ENCODE results near the gene MTHFSD.
A peak's percentile ranks its signal among the peaks of the same experiment; 100 is the strongest.

Gene MTHFSD

DNA sequence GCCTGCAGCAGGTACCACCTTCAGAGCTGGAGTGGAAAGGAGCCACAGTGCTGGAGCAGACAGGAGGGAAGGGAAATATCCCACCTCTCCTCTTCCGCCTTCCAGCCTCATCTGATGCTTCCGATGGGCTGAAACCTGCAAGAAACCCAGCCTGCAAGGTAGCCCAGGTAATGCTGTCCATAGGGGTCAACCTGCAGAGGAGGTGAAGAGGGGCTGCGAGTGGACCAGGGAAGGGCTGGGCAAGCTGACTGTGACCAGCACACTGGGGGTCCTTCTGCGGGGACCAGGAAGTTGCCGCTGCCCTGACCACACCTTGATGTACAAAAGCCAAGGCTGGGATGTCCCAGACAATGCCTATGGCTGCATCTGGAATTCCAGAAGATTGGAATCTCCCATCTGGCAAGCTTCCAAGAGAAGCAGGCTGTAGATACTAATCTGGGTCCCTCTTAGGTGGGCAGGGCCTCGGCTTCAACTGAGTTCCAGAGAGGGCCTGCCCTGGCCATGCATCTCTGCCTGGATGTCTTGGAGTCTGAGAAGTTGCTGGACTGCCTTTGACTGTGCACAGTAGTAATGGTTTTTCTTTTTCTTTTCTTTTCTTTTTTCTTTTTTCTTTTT, 29.1 kb upstream of the MTHFSD start:
- no peak for DNase-seq

DNA sequence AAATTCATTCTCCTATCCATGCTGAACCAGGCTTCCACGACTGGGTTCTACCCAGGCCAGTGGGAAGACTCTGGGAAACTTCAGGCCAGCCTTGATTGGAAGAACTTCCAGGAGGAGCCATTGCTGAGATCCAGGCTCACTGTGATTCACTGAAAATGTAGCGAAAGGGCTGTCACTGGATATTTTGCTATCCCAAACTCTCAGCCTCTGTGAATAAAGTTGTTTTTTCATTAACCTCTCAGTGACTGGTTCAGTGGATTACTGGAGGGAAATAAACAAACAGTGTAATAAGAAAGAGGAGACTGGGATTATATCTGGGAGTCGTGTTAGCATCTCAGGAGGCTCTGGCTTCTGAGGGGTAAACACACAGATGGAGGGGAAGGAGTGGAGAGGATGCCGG, 26.4 kb upstream of the MTHFSD start:
- DNase-seq = no peak

DNA sequence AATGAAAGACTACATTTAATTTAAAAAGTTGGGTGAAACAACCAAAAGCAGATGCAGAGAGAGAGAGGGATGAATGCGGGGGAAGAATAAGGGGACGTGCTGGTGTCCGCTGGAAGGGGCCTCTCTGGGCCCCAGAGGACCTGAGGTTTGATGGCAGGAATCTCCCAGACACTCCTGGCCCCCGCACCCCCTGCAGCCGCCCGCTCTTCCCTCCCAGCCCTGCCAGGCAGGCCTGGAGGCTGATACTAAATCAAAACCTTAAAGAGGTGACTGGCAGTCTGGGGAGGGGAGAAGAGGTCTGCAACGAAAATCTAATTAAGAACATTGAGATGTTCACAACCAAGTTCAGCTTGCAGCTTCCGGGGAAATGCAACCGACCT, 25.7 kb upstream of the MTHFSD start:
- no peak for DNase-seq

DNA sequence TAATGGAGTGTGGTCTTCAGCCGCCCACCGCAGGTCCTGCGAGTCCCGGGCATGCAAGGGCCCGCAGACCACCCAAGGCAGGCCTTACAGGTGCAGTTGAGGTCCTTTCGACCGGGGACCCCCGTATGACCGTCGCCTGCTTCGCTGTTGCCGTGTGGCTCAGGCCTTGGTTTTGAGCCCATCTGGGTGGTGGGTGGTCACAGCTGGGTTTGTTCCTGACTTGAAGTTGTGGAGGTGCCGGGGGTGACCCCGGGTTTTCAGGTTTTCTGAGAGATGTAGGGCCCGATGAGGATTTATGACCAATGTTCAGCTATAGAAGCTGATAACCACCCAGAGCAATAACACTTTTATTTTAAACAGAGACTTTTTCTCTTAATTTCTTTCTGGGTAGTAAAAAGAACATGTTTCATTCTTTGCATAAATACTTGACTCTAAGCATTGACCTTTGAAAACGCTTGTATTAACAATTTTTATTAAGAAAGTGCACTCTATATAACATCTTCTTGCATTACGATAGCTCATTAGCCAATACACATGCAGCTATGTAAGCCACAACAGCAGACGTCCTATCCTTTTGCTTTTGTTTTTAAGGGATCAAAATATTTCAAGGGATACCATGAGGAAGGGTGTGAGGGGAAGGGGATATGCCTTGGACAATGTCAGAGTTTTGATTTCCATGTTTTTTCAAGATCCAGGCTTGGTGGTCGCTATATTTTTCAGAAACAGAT, 25.2 kb upstream of the MTHFSD start:
- DNase-seq = no peak

DNA sequence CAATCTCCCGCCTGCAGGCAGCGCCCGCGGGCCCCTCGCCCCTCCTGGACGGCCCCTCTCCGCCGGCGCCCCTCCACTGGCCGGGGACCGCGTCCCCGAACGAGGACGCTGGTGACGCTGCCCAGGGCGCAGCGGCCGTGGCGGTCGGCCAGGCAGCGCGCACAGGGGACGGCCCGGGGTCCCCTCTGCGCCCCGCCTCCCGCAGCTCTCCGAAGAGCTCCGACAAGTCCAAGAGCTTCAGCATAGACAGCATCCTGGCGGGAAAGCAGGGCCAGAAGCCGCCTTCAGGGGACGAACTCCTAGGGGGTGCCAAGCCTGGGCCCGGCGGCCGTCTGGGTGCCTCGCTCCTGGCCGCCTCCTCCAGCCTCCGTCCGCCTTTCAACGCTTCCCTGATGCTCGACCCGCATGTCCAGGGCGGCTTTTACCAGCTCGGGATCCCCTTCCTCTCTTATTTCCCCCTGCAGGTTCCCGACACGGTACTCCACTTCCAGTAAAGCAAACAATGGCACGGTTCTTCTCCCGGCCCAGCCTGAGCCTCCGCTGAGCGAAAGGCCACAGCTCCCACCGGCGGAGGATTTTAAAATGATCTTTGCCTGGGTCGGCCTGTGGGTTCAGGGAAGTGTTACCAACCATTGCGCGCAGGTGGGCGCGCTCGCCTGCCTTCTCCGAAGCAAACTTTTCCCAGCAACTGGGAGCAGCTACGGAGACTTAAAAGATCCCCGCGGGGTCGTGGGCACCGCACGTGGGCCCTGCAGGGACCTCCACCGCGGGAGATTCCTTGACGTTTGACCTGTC, 24.4 kb upstream of the MTHFSD start:
- no peak for DNase-seq

DNA sequence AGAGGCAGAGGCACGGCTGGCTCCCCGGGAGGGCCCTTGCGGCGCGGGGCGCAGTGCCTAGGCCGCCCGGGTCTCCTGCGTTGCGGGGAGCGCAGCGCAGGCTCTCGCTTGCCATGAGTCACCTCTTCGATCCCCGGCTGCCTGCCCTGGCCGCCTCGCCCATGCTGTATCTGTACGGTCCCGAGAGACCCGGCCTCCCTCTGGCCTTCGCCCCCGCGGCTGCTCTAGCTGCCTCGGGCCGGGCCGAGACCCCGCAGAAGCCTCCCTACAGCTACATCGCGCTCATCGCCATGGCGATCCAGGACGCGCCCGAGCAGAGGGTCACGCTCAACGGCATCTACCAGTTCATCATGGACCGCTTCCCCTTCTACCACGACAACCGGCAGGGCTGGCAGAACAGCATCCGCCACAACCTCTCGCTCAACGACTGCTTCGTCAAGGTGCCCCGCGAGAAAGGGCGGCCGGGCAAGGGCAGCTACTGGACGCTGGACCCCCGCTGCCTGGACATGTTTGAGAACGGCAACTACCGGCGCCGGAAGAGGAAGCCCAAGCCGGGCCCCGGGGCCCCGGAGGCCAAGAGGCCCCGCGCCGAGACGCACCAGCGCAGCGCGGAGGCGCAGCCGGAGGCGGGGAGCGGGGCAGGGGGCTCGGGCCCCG, 23.7 kb upstream of the MTHFSD start:
- no peak for DNase-seq

DNA sequence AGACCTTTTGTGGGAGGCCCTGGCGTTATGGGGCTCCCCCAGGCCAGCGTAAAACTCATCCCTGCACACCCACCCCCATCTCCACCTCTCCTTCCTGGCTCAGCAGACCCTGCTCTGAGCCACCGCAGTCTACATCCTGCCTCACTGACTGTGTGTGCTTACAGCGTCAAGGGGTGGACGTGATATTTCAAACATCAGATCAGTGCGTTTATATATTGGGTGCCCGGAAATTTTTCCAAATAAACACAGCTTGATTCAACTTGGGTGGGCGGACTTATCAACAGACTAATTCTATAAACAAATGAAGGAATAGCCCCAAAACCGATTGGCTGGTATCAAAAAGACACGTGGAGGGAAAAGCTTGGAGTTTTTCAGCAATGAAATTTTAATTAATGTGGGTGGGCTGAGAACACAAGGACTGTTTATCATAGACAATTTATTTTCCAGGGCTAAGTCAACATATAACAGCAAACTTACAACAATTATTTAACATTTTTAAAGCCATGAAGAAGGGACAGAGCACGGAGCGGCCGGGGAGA, 23.1 kb upstream of the MTHFSD start, which contains the start of gene FOXL1:
Gene FOXL1 (plus strand): TSS at position 489 of the 539 bp plus-strand sequence. CDS start 175 bp downstream, outside the sequence.
- no peak for DNase-seq

DNA sequence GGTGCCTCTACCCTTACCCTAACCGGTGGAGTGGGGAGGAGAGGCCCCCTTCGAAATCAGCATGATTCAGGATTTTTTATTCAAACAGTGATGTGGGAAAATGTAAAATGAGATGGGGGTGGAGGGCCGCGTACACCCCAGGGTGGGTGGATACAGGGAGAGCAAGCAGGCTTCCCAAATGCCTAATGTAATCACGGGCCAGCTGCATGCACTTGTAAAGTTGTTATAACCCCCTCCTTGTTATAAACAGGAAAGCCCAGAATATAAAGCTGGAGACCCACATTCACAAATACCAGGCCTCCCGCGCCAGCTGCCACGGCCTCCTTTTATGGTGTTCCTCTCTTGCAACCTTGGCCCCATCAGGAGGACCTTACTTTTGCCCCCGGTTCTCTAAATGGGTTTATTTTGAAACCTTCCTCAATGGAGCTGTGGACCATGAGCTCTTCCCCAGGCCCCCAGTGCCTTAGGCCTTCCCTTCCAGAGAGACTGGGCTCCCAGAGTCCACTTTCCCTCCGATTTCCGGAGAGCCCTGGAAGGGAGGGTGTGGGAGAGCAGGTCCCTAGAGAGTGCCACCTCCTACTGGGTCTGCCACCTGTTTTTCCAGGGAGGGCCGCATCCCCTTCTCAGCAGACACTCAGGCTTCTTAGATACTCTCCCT, 22.4 kb upstream of the MTHFSD start:
- no peak for DNase-seq

DNA sequence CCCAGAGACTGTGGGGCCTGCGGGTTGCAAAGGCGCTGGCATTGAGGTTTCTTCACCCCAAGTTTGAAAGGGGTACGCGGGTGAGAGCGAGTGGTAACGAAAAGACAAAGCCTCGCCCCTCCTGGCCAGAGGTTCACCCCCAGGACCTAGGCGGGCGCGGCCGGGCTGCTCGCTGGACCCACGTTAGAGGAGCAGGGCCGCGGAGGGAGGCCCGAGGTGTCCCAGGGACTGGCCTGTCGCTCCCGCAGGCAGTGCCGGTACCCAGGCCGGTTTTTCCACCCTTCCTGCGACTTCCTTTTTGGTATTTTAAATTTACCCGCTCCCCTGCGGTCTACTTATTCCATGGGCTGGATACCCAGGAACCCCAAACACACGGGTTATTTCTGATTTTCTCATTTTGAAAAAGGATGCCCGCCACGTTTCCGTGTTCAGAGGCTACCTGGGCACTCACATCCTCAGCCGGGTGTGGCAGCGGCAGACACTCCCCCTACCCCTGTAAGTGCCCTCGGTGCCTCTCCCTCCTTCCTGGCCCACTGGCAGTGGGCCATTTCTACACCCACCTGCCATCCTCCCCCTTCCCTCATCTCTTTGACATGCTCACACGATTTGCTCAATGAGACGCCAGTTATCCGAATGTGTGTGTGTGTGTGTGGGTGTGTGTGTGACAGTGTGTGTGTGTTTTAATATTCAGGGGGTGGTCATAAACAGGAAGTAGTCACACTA, 21.7 kb upstream of the MTHFSD start:
- no peak for DNase-seq

DNA sequence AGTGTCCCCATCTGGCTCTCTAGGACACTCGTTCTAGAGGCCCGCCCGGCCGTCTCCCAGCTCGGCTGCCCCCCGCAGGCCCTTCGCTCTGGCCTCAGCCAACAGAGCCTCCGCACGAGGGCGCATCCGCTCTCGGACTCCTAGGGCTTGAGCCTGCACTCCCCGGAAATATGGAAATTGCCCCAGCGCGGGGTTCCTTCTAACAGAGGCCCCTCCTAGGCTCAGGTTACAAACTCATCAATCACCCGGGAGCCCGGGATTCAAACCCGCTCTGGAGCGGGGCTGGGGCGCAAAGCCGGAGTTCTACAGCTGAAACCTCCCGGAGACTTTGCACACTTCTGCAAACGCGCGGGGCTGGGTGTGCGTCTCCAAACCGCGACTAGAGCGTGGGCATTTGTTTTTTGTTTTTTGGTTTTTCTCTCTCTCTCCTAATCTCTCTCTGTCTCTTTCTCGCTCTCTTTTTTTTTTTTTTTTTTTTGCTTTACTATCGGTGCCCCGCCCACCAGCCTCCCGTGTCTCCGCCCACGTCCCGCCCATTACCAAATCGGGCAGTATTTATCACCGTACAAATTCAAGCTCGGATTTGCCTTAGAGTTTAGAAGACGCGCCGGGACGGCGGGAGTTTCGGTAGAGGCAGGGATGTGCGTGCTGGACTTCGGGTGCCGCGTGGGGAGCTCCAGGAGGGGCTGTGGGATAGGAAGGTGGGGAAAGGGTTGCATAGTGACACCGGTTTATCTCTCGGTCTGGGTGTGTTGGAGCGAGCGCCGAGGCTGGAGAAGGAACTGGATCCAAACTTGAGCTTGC, 20.9 kb upstream of the MTHFSD start:
- peak; percentile 23 to 39 for DNase-seq

DNA sequence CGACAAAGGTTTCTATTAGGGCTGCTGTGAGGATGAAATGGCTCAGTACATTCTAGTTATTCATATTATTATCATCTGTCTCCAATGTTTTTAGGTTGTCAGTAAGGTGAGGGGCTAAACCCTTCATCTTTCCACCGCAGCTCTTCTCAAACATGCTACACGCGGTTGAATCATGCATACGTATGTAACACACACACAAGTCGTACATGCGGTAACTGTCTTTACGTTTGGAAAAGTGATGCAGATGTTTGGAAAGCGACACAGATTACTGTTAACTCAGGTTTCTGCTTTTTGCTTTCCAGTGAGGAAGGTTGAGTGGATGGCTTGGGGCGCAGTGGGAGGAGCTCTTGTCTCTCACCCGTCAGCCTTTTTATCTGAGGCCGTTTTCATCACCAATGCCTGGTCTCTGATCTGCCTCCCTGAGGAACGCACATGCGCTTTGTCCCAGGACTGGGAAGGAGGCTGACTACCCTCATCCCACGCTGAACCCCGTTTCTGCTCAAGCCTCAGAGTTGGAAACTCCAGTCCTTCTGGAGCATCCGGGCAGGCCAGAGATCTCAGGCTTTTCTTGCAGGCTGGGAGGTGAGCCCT, 20.2 kb upstream of the MTHFSD start:
- DNase-seq = no peak

DNA sequence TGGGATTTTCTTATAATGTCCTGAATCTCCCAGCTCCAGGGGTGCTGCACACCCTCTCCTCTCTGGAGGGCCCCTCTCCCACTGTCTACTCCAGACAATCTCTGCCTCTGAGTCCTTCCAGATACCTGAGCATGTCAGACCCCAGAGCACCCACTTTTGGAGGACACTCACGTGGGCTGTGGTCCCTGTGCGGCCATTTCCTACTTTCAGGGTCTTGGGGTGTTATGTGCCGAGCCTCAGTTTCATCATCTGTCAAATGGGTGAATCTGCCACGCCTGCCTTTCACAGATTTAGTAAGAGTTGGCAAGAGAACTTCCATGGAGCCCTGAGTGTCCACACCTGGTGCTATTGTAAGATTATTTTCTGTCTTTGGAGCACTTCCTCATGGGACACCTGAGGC, 19.6 kb upstream of the MTHFSD start:
- DNase-seq = no peak

DNA sequence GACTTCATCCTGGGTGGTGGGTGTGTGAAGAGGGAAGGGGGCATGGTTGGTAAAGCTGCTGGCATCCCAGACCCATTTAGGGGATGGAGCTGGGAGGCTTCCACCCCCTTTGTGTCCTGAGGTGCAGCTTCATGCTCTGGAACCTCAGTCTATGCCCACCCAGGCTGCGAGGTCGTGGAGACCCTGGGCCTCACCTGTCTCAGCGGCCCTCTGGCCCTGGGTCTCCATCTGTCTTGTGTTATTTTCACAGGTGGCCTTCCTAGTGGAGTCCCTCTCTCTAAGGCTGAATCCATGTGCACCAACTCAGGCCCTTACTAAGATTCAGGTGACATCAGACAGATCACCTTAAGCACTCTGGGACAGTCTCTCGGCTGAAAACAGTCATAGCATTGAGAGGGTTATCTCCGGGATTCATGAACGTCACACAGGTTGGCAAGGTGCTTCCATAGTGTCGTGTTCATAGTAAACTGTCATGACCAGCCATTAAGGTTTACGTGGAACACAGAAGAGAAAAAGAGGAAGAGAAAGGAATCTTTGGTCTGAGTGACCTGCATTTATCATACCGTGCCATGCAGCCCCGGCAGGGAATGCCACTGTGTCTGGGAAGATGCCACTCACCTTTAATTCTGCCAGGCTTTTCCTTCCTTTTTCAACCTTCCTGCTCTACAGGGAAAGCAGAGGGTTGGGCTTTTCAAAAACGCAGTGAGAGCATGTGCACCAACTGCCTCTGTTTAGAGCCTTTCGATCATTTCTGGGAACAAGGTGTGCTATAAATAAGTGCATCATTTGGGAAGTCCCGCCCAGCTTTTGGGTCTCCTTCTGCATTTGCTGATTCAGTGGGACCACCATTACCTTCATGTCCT, 18.8 kb upstream of the MTHFSD start:
- no peak for DNase-seq

DNA sequence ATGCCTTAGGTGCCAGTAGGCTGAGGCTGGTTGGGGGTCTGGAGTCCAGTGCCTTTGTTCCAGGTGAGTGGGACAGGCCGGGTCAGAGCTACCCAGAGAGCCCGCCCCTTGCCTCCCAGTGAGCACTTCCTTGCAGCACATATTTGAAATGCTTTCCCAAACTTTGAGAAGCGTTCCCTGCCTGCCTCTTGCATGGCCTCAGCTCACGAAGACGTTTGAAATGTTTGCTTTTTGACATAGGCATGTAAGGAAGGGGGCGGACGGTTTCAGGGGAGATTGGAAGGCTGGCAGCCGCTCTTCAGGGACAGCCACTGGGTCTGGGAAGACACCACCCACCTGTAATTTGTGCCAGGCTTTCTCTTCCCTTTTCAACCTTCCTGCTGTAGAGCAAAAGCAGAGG, 18.2 kb upstream of the MTHFSD start:
- DNase-seq = no peak

DNA sequence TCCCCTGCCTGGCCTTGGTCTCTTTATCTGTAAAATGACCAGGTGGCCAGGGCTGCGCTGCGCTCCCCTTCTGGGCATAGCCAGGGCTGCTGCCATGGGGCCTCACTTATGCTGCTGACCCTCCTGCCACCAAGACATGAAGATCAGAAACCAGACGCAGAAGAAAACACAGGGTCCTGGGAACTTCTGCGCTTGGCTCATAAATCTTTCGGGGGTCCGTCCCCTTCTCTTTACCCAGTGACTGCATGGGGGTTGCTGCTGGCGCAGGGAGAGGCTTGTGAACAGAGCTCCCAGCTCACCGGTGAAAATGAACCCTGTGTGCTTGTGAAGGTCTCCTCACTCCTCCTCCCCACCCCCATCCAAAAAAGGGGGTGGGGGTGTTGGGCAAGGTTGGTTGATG, 17.6 kb upstream of the MTHFSD start:
- no peak for DNase-seq

DNA sequence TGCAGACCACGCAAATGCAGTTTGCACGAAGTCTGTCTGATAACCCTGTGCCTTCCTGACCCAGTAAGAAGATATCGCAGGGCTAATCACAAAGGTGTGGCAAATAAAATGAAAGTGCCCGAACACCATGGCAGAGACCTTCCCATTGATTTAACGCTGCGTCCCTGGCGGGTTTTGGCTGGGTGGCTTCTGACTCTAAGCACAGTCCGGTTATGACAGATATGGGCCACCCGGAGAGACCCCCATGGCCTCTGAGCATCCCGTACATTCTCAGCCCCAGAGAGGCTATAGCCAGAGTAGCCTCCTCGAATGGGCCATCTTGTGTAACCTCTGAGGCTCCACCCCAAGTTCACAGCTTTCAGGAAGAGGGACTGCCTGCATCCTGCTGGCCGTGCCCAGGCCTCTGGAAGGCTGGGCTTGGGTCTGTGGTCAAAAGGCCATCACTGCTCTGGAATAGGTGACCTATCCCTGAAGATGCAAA, 17.0 kb upstream of the MTHFSD start:
- no peak for DNase-seq

DNA sequence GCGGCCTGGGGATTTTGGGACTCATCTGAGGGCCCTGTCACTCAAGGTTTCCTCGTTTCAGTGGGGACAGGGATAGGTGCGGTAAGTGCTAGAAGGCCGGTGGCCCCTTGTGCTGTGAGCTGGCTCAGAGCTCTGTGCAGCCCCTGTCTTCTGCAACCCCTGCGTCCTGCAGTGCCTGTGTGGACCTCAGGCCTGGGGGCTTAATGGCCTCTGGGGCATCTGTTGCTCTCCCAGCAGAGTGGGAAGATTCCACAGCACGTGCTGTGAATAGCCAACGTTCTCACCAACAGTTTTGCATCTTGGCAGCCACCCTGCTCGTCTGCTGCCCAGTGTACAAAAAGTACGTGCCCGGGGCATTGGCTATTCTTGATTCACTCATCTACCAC, 16.5 kb upstream of the MTHFSD start:
- no peak for DNase-seq

DNA sequence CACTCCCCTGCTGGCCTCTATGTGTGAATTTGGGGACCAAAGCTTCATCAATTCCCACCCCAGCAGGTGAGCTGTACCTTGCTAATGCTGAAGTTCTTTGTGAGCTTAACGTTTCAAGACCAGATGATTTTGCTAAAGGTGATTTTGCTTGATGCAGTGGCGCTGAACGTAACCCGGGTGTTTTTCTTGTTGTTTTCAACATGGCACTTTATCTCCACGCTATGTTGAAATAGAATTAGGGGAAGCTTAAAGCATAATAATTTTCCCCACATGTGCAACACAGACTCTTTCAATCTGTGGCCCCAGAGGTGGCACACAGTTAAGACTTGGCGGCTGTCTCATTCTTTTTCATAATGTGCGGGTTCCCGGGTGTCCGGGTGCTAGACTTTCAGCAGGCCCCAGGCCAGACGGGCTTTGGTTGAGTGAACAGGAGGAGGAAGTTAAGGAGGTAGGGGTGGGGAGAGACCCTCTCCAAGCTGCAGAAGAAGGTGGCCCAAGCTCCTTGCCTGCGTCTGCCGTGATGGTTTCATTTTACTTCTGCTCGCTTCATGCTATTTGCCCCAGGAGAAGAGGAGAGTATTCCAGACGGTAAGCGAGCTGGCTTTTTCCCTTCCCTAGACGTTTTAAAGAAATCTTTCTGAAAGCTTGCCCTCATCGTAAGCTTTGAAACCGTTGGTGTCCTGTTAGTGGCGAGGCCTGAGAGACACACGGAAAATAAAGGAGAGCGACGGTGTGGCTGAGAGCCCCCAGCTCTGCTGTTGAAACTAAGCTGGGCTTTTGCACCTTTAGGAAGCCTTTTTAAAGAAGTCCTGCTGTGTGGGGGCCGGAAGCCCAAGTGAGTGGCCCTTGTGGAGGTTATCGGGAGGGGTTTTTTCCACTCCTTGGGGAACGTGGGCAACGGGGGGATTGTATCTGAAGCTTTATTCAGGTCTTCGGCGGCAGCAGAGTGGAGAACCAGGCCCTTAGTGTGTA, 15.8 kb upstream of the MTHFSD start:
- no peak for DNase-seq

All from activated CD4-positive, alpha-beta T cell treated with anti-CD3 and anti-CD28 coated beads for 4 hours (primary cell).